ENCODE data around the gene FTO. TPM values are rescaled to one million over a fixed set of nuclear protein-coding genes. Genes with fewer than 3 reads are reported as not detected.

The FTO gene
- polyA plus RNA-seq, 3 donors = 16.8 to 51.0 (median 37.7) TPM

DNA sequence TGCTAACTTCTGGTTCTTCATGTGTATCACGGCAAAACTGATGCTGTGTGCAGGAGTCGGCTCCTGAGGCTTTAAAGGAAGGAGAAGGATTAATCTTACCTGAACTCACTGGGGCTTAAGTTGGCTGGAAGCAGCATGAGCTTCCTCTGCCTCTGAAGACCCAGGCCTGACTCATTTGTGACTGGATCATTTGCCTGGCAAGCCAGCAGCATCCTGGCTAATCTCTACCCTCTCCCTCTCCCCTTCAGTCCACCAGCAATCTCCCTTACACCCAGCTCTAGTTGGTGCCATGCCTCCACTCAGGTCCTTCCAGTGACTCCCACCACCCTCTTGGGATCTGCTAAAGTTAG, 432.3 kb downstream of the FTO start:
- Mint-ChIP-seq H3K27me3 (ENCODE audit: low read depth in 3 of 3) (peaks cover 0 to 2% (median 0%) of the 10 kb centered on the region in 3 donors), H3K27ac (no peak overlapping the region), H3K9me3 (peaks cover 0 to 12% (median 2%) of the 10 kb centered on the region in 7 donors), H3K4me3 (no peak overlapping the region), H3K4me1 (peaks cover 10% of the 10 kb centered on the region), H3K36me3 (no peaks in the 10 kb centered on the region)
- no peaks in the 10 kb centered on the region for H3K27me3 ChIP-seq (ENCODE audit: control insufficient read depth in 2 of 2, insufficient read depth in 2 of 2, low read length in 2 of 2)
- no peaks in the 10 kb centered on the region for H3K79me2 ChIP-seq (ENCODE audit: insufficient read depth, low read length)
- H3K27ac ChIP-seq (ENCODE audit: low read depth in 1 of 2, low read length in 2 of 2) = no peak overlapping the region
- no peak overlapping the region for H3K4me3 ChIP-seq (replicated peaks in 1 of 3; ENCODE audit: low read depth in 2 of 3, low read length in 3 of 3)
- H3K36me3 ChIP-seq (replicated peaks in 1 of 2; ENCODE audit: control insufficient read depth in 1 of 2, insufficient read depth in 2 of 2, low read length in 2 of 2) = no peaks in the 10 kb centered on the region
- H3K4me2 ChIP-seq (replicated peaks; ENCODE audit: extremely low read depth, low read length, poor library complexity, severe bottlenecking) = no peak overlapping the region
- no peaks in the 10 kb centered on the region for H3K4me1 ChIP-seq (ENCODE audit: control insufficient read depth in 1 of 2, insufficient read depth in 2 of 2, low read length in 2 of 2)
- H4K20me1 ChIP-seq (ENCODE audit: insufficient read depth, low read length) = no peaks in the 10 kb centered on the region
- DNase-seq = no peak
- no peak overlapping the region for H3K9ac ChIP-seq (ENCODE audit: insufficient read depth, low read length, poor library complexity, severe bottlenecking)
- H3K9me3 ChIP-seq (replicated peaks in 1 of 2; ENCODE audit: control insufficient read depth in 1 of 2, insufficient read depth in 1 of 2, low read length in 2 of 2) = no peaks in the 10 kb centered on the region
- intact Hi-C loops (cut with micrococcal nuclease) = no loop called here
- no peak overlapping the region for H2AFZ ChIP-seq (ENCODE audit: insufficient read depth, low read depth, low read length, poor library complexity, severe bottlenecking)
- TF ChIP-seq, protein P1, sequence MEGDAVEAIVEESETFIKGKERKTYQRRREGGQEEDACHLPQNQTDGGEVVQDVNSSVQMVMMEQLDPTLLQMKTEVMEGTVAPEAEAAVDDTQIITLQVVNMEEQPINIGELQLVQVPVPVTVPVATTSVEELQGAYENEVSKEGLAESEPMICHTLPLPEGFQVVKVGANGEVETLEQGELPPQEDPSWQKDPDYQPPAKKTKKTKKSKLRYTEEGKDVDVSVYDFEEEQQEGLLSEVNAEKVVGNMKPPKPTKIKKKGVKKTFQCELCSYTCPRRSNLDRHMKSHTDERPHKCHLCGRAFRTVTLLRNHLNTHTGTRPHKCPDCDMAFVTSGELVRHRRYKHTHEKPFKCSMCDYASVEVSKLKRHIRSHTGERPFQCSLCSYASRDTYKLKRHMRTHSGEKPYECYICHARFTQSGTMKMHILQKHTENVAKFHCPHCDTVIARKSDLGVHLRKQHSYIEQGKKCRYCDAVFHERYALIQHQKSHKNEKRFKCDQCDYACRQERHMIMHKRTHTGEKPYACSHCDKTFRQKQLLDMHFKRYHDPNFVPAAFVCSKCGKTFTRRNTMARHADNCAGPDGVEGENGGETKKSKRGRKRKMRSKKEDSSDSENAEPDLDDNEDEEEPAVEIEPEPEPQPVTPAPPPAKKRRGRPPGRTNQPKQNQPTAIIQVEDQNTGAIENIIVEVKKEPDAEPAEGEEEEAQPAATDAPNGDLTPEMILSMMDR (IDR thresholded peaks at IDR 0.05) = no peak
- WGBS (ENCODE audit: insufficient coverage) = 80% methylated on average over 1 of the region's 2 CpGs

DNA sequence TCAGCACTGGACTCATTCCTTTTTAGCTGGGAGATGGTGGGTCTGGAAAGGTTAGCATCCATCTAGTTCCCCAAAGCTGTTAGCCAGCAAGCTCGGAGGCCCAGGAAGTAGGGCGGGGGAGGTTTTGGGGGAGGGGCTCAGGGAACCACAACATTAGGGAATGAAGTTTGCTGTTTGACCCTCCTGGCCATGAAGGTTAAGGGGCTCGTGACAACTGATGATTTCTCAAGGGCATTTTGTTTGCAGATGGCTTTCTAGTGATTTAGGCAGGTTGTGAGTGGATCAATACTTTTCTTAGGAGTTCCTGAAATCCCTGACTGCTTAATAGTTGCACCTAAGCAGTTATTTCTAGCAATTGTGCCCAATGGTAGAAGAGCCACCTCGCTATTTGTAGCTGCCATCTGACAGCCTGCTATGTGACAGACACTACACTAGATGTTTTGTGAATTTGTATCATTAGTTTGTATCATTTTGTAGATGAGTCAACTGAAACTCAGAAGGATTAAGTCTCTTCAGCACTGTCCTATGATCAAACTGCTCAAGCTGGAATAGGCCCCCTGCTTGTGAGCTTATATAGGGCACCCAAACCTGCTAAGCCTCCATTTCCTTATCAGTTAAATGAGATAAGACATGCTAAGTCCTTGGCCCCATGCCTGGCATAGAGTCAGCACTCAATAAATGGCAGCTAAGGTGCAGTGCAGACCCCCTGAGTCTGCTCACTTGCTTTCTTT, 436.3 kb downstream of the FTO start:
- Histone ChIP-seq H2AFZ (ENCODE audit: insufficient read depth, low read depth, low read length, poor library complexity, severe bottlenecking) (no peak overlapping the region), H3K4me3 (replicated peaks in 1 of 3; ENCODE audit: low read depth in 2 of 3, low read length in 3 of 3) (no peak overlapping the region), H3K4me2 (replicated peaks; ENCODE audit: extremely low read depth, low read length, poor library complexity, severe bottlenecking) (no peak overlapping the region), H3K36me3 (replicated peaks in 1 of 2; ENCODE audit: control insufficient read depth in 1 of 2, insufficient read depth in 2 of 2, low read length in 2 of 2) (no peaks in the 10 kb centered on the region), H3K4me1 (ENCODE audit: control insufficient read depth in 1 of 2, insufficient read depth in 2 of 2, low read length in 2 of 2) (no peaks in the 10 kb centered on the region), H3K9ac (ENCODE audit: insufficient read depth, low read length, poor library complexity, severe bottlenecking) (no peak overlapping the region), H3K9me3 (replicated peaks in 1 of 2; ENCODE audit: control insufficient read depth in 1 of 2, insufficient read depth in 1 of 2, low read length in 2 of 2) (no peaks in the 10 kb centered on the region), H4K20me1 (ENCODE audit: insufficient read depth, low read length) (no peaks in the 10 kb centered on the region), H3K79me2 (ENCODE audit: insufficient read depth, low read length) (no peaks in the 10 kb centered on the region), H3K27ac (ENCODE audit: low read depth in 1 of 2, low read length in 2 of 2) (no peak overlapping the region), H3K27me3 (ENCODE audit: control insufficient read depth in 2 of 2, insufficient read depth in 2 of 2, low read length in 2 of 2) (no peaks in the 10 kb centered on the region)
- TF ChIP-seq, protein P1 (IDR thresholded peaks at IDR 0.05) = no peak
- no peak for DNase-seq
- peaks cover 0 to 15% (median 2%) of the 10 kb centered on the region in 7 donors for H3K9me3 Mint-ChIP-seq
- intact Hi-C loops (cut with micrococcal nuclease) = no loop called here
- WGBS (ENCODE audit: insufficient coverage) = 33% methylated on average over 1 of the region's 4 CpGs
- peaks cover 0 to 7% (median 3%) of the 10 kb centered on the region in 3 donors for H3K27me3 Mint-ChIP-seq (ENCODE audit: low read depth in 3 of 3)
- no peak overlapping the region for H3K27ac Mint-ChIP-seq
- peaks cover 15% of the 10 kb centered on the region for H3K4me1 Mint-ChIP-seq
- H3K36me3 Mint-ChIP-seq = no peaks in the 10 kb centered on the region
- H3K4me3 Mint-ChIP-seq = no peak overlapping the region

All from CD14-positive monocyte (primary cell).